Panc1 (cell line): Measurements from ENCODE around the gene PRKCQ. TPM values are rescaled to one million over a fixed set of nuclear protein-coding genes. Genes with fewer than 3 reads are reported as not detected.

Experiments
- ATAC-seq: fragments of 200-7000 bp; cut with Tn5 transposase; 2 replicates; pipeline ENCODE4 v1.9.1; 2020; ENCODE audit warnings: mild to moderate bottlenecking, moderate library complexity
- BruUV-seq: library from RNA; stranded (reverse); fragments of 400-500 nt; replicated peaks from 2 replicates; lab custom pipeline; 2021; lab: Mats Ljungman, UMichigan
- CTCF ChIA-PET: fragments of 300-600 bp; sonication (Branson Sonifier 250); formaldehyde crosslinking; loops from one replicate; lab custom pipeline; 2022; ENCODE audit warnings: antibody characterized with exemption; lab: Charles Lee
- POLR2A ChIA-PET: fragments of 300-600 bp; sonication (Branson Sonifier 250); formaldehyde crosslinking; loops from one replicate; lab custom pipeline; 2022; ENCODE audit warnings: antibody characterized with exemption; lab: Charles Lee
- DNase-seq: peaks from one replicate; pipeline ENCODE4 v3.0.0-alpha.2; 2010; ENCODE audit warnings: low read depth, low spot score
- H3K27ac ChIP-seq: 2 replicates; pipeline ENCODE4 v1.5.1; 2011; ENCODE audit warnings: mild to moderate bottlenecking, low read length, inconsistent platforms
- H3K27me3 ChIP-seq: fragments of 200-500 bp; sonication (Bioruptor generic); 2 replicates; pipeline ENCODE4 v1.6.0; 2014; ENCODE audit warnings: low read length, inconsistent platforms; ENCODE audit not compliant: control insufficient read depth, insufficient read depth
- H3K36me3 ChIP-seq: fragments of 200-500 bp; sonication (Bioruptor generic); 2 replicates; pipeline ENCODE4 v1.5.1; 2014; ENCODE audit warnings: inconsistent platforms, mild to moderate bottlenecking, low read length, moderate library complexity; ENCODE audit not compliant: control insufficient read depth, insufficient read depth
- H3K4me1 ChIP-seq: 2 replicates; pipeline ENCODE4 v1.5.1; 2011; ENCODE audit warnings: inconsistent platforms, mild to moderate bottlenecking, low read length, moderate library complexity; ENCODE audit not compliant: control insufficient read depth, insufficient read depth
- H3K4me3 ChIP-seq, 2 experiments: 2 replicates each; pipeline ENCODE4 v1.5.1; 2011 to 2012; ENCODE audit warnings: low read depth in 2 of 2, low read length in 2 of 2, mild to moderate bottlenecking in 2 of 2, inconsistent platforms in 1 of 2, moderate library complexity in 1 of 2
- H3K9me3 ChIP-seq: fragments of 200-500 bp; sonication (Bioruptor generic); 2 replicates; pipeline ENCODE4 v1.5.1; 2014; ENCODE audit warnings: low read depth, mild to moderate bottlenecking, inconsistent platforms, low read length, moderate library complexity; ENCODE audit not compliant: control insufficient read depth, insufficient read depth
- CTCF ChIP-seq: fragments of 450-650 bp; IDR thresholded peaks from 2 replicates; pipeline ENCODE4 v1.5.1; 2017; ENCODE audit warnings: mild to moderate bottlenecking
- POLR2AphosphoS5 ChIP-seq: IDR thresholded peaks from 2 replicates; pipeline ENCODE4 v1.6.1; 2012; ENCODE audit warnings: mild to moderate bottlenecking, low read depth, low read length, moderate library complexity
- REST ChIP-seq, 2 experiments: IDR thresholded peaks; 2 replicates each; pipeline ENCODE4 v1.6.1; 2011 to 2012; ENCODE audit warnings: low read depth in 2 of 2, control low read depth in 1 of 2, low read length in 1 of 2, mild to moderate bottlenecking in 1 of 2, moderate library complexity in 1 of 2; ENCODE audit not compliant: insufficient read depth in 1 of 2
- SIN3A ChIP-seq: IDR thresholded peaks from 2 replicates; pipeline ENCODE4 v1.6.1; 2012; ENCODE audit warnings: low read depth, mild to moderate bottlenecking, low read length, moderate library complexity, borderline replicate concordance; ENCODE audit not compliant: insufficient read depth
- TCF7L2 ChIP-seq: IDR thresholded peaks from 2 replicates; pipeline ENCODE4 v1.6.1; 2011; ENCODE audit warnings: mild to moderate bottlenecking, low read depth, low read length, inconsistent platforms
- in situ Hi-C: cut with HindIII; loops from 2 replicates; pipeline ENCODE4 v1.10.0; 2016; ENCODE audit warnings: low sequenced_read_pairs, low pct_unique_long_range_greater_than_20kb
- intact Hi-C: fragments of 100-400 bp; cut with micrococcal nuclease; formaldehyde crosslinking; loops from one replicate; pipeline ENCODE4 v1.10.0; 2022; ENCODE audit not compliant: unreplicated experiment
- total RNA-seq: library from RNA; stranded (reverse); gene quantifications from one replicate; pipeline ENCODE4 v1.2.1, GENCODE V29; 2021; ENCODE audit not compliant: unreplicated experiment

The PRKCQ gene
- total RNA-seq, 1 experiment from 2014 or later, result 0.23 TPM

- in situ Hi-C loops (no loop called here), intact Hi-C loops (no loop called here)
- TF ChIP-seq REST (IDR thresholded peaks at IDR 0.05; ENCODE audit: insufficient read depth in 1 of 2, low read depth in 2 of 2, low read length in 1 of 2), result no peak
- TF ChIP-seq TCF7L2, result no peak
- no peak for TF ChIP-seq SIN3A
- no peak for TF ChIP-seq CTCF
- no peak for TF ChIP-seq POLR2AphosphoS5
- DNase-seq (no peak), ATAC-seq (no peak)
- BruUV-seq, result no TSS peak
- Histone ChIP-seq H3K4me3 (no peak overlapping the region), H3K27ac (no peak overlapping the region), H3K36me3 (no peaks in the 10 kb centered on the region), H3K4me1 (no peaks in the 10 kb centered on the region), H3K27me3 (no peaks in the 10 kb centered on the region), H3K9me3 (no peaks in the 10 kb centered on the region)
- ChIA-PET POLR2A (no interaction called here), CTCF (no interaction called here)
Observed at GRCh38 chr10:6553937-6554336, 26.1 kb downstream of the PRKCQ start.

GRCh38 chr10:6543431-6544005, 36.6 kb downstream of the PRKCQ start:
- no TSS peak for BruUV-seq
- TF ChIP-seq SIN3A (no peak), POLR2AphosphoS5 (no peak), REST (IDR thresholded peaks at IDR 0.05; ENCODE audit: insufficient read depth in 1 of 2, low read depth in 2 of 2, low read length in 1 of 2) (no peak), CTCF (no peak)
- ChIA-PET POLR2A (no interaction called here), CTCF (no interaction called here)
- Histone ChIP-seq H3K27me3 (no peaks in the 10 kb centered on the region; the same call in 1 of the 2 replicates), H3K4me1 (no peaks in the 10 kb centered on the region), H3K4me3 (no peak overlapping the region), H3K36me3 (no peaks in the 10 kb centered on the region), H3K9me3 (no peaks in the 10 kb centered on the region), H3K27ac (no peak overlapping the region)
- in situ Hi-C loops (no loop called here), intact Hi-C loops (no loop called here)
- ATAC-seq, result no peak
- DNase-seq, result no peak
